Peyer's patch (tissue), 4 donors: ENCODE measurements around the gene ZC3HAV1. TPM values are rescaled to one million over a fixed set of nuclear protein-coding genes. Genes with fewer than 3 reads are reported as not detected.
"Not testable (repeated sequence)": the region's sequence is repeated elsewhere in the genome, so short reads cannot be mapped to it uniquely, and the experiment has no call there.

ENCODE experiments used
- DNase-seq, 3 donors: peaks; one replicate each; pipeline ENCODE4 v3.0.0-alpha.2; 2017 to 2019
- H3K27ac ChIP-seq, 4 donors: fragments of 200-600 bp; sonication (generic); one replicate each; pipeline ENCODE4 v1.5.1; 2016 to 2019
- H3K27me3 ChIP-seq, 2 donors: fragments of 200-600 bp; sonication (generic); one replicate each; pipeline ENCODE4 v1.5.1; 2019
- H3K36me3 ChIP-seq, 3 donors: fragments of 200-600 bp; sonication (generic); one replicate each; pipeline ENCODE4 v1.5.1; 2016 to 2019
- H3K4me1 ChIP-seq, 4 donors: fragments of 200-600 bp; sonication (generic); one replicate each; pipeline ENCODE4 v1.5.1; 2016 to 2019
- H3K4me3 ChIP-seq, 4 donors: fragments of 200-600 bp; sonication (generic); 1 replicate in 3 of 4; 2 replicates in 1 of 4; pipeline ENCODE4 v1.5.1; 2016 to 2019; ENCODE audit warnings: mild to moderate bottlenecking in 1 of 4
- H3K9me3 ChIP-seq, 4 donors: fragments of 200-600 bp; sonication (generic); one replicate each; pipeline ENCODE4 v1.5.1; 2016 to 2019; ENCODE audit warnings: mild to moderate bottlenecking in 1 of 4
- POLR2A ChIP-seq, 2 donors: fragments of 450-650 bp; IDR thresholded peaks; one replicate each; pipeline ENCODE4 v1.5.1; 2017; ENCODE audit warnings: antibody characterized with exemption in 2 of 2, mild to moderate bottlenecking in 2 of 2, moderate library complexity in 2 of 2
- total RNA-seq, 4 donors: library from RNA; depleted of rRNA; stranded (reverse); fragments of >200 nt; gene quantifications; one replicate each; pipeline ENCODE4 v1.1.0, GENCODE V29; 2016
- TF ChIP-seq, protein P1 (sequence below), 6 experiments: fragments of 450-650 bp in 4 of 6; fragments of 200-600 bp in 2 of 6; sonication (generic) in 1 of 6; IDR thresholded peaks; one replicate each; pipeline ENCODE4 v1.5.1; 2017 to 2019; ENCODE audit warnings: antibody characterized with exemption in 6 of 6, mild to moderate bottlenecking in 3 of 6, moderate library complexity in 1 of 6

ZC3HAV1 gene
- total RNA-seq, 4 donors from 2014 or later: 23.5 to 42.1 (median 32.7) TPM

DNA sequence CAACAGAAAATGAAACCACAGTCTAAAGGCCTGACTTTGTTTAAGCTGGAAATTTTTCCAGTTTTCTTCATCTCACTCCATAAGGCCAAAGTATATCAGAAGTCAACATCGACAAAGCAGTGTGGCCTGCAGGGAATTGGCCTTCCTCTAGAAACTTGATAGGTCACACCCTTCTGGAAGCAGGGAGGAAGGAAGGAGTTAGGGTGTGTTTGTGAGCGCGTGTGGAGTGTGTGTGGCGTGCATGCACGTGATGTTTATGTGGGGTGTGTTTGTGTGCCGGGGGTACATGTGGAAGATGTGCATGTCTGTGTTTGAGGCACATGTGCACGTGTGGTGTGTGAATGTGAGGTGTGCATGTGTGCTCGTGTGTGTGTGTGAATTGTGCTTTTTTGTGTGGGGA lies 28.6 kb downstream of the ZC3HAV1 start:
- H3K4me3 ChIP-seq: no peak overlapping the region
- TF ChIP-seq, protein P1, sequence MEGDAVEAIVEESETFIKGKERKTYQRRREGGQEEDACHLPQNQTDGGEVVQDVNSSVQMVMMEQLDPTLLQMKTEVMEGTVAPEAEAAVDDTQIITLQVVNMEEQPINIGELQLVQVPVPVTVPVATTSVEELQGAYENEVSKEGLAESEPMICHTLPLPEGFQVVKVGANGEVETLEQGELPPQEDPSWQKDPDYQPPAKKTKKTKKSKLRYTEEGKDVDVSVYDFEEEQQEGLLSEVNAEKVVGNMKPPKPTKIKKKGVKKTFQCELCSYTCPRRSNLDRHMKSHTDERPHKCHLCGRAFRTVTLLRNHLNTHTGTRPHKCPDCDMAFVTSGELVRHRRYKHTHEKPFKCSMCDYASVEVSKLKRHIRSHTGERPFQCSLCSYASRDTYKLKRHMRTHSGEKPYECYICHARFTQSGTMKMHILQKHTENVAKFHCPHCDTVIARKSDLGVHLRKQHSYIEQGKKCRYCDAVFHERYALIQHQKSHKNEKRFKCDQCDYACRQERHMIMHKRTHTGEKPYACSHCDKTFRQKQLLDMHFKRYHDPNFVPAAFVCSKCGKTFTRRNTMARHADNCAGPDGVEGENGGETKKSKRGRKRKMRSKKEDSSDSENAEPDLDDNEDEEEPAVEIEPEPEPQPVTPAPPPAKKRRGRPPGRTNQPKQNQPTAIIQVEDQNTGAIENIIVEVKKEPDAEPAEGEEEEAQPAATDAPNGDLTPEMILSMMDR (IDR thresholded peaks at IDR 0.05): no peak
- no peak for TF ChIP-seq POLR2A (IDR thresholded peaks at IDR 0.05)
- H3K27ac ChIP-seq: no peak overlapping the region
- no peaks in the 10 kb centered on the region for H3K4me1 ChIP-seq
- DNase-seq: no peak
- H3K36me3 ChIP-seq: peaks cover 0 to 98% (median 5%) of the 10 kb centered on the region in 3 donors
- H3K27me3 ChIP-seq: no peaks in the 10 kb centered on the region
- H3K9me3 ChIP-seq: no peaks in the 10 kb centered on the region

DNA sequence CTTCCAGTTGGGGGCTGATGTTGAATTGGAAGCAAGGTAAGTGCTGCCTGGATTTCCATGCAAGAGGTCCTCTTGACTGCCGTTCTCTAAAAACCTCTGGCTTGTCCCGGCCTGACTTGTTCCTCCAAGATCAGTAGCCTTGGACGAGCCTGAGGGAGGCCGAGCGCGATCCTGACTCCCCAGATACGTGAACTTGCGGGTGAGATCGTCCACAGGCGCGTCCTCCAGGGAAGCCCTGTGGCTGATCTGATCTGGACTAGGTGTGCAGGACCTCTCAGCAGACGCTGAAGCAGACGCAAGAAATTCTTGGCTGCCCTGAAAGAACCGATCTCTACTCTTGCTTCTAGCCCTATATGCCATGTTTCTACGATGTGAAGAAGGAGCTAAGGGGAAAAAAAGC lies 29.7 kb downstream of the ZC3HAV1 start:
- no peaks in the 10 kb centered on the region for H3K4me1 ChIP-seq
- H3K36me3 ChIP-seq: peaks cover 0 to 96% (median 5%) of the 10 kb centered on the region in 3 donors
- no peak for DNase-seq
- no peaks in the 10 kb centered on the region for H3K27me3 ChIP-seq
- no peak overlapping the region for H3K27ac ChIP-seq
- TF ChIP-seq, protein P1 (IDR thresholded peaks at IDR 0.05): no peak
- TF ChIP-seq POLR2A (IDR thresholded peaks at IDR 0.05): no peak
- no peaks in the 10 kb centered on the region for H3K9me3 ChIP-seq
- H3K4me3 ChIP-seq: no peak overlapping the region

DNA sequence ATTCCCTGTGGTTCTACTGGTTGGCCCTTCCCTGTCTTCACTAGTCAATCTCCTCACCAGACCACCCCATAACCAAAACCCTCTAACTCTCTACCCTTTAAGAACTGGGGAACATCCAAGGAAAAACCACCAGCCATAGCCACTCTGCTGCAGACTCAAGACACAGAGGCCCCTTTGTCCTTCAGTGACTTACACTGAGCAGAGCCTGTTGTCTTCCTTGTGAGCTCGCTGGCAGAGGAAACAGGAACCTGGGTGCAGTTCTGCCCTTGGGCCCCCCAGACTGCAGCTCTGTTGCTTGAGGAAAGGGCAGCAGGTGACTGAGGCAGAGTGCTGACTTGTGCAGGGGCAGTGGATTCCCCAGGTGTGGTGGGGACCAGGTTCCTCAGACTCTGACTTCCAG lies 30.6 kb downstream of the ZC3HAV1 start:
- Histone ChIP-seq H3K27me3 (no peaks in the 10 kb centered on the region), H3K36me3 (peaks cover 0 to 91% (median 5%) of the 10 kb centered on the region in 3 donors), H3K27ac (no peak overlapping the region), H3K4me3 (no peak overlapping the region), H3K4me1 (no peaks in the 10 kb centered on the region), H3K9me3 (no peaks in the 10 kb centered on the region)
- TF ChIP-seq, protein P1 (IDR thresholded peaks at IDR 0.05): no peak
- TF ChIP-seq POLR2A (IDR thresholded peaks at IDR 0.05): no peak
- no peak for DNase-seq

DNA sequence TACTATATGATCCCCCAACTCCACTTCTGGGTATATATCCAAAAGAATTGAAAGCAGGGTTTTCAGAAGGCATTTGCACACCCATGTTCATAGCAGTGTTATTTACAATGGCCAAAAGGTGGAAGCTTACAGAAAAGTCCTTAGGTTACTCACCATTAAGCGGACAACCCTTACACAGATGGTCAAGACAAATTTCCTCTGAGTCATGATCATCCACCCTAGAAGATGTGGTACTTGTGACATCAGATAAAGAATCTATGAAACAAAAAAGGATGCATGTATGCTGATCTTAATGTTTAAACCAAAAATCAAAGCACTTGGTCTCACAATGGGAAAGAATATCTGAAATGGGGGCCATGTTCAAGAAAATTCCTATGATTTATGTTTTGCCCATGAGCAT lies 31.1 kb downstream of the ZC3HAV1 start:
- no peak for DNase-seq
- no peak overlapping the region for H3K27ac ChIP-seq
- H3K4me3 ChIP-seq: no peak overlapping the region
- H3K27me3 ChIP-seq: no peaks in the 10 kb centered on the region
- no peaks in the 10 kb centered on the region for H3K4me1 ChIP-seq
- TF ChIP-seq, protein P1 (IDR thresholded peaks at IDR 0.05): no peak
- H3K36me3 ChIP-seq: peaks cover 0 to 91% (median 5%) of the 10 kb centered on the region in 3 donors
- H3K9me3 ChIP-seq: no peaks in the 10 kb centered on the region

DNA sequence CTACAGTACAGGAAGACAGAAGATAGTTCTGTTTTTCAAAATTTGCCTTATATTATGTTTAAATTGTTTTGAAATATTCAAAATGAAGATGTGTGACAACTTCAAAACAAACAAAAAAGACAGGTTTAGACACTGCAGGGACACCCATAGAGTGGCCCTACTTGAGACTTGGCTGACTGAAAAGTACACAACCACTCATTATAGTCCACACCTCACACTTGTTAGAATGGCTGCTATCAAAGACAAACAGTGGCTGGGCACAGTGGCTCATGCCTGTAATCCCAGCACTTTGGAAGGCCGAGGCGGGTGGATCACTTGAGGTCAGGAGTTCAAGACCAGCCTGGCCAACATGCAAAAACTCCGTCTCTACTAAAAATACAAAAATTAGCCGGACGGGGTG lies 31.8 kb downstream of the ZC3HAV1 start:
- H3K4me3 ChIP-seq, H3K9me3 ChIP-seq, H3K4me1 ChIP-seq, H3K27me3 ChIP-seq, H3K27ac ChIP-seq, DNase-seq: not testable (repeated sequence)
- peaks cover 0 to 91% (median 5%) of the 10 kb centered on the region in 3 donors for H3K36me3 ChIP-seq

DNA sequence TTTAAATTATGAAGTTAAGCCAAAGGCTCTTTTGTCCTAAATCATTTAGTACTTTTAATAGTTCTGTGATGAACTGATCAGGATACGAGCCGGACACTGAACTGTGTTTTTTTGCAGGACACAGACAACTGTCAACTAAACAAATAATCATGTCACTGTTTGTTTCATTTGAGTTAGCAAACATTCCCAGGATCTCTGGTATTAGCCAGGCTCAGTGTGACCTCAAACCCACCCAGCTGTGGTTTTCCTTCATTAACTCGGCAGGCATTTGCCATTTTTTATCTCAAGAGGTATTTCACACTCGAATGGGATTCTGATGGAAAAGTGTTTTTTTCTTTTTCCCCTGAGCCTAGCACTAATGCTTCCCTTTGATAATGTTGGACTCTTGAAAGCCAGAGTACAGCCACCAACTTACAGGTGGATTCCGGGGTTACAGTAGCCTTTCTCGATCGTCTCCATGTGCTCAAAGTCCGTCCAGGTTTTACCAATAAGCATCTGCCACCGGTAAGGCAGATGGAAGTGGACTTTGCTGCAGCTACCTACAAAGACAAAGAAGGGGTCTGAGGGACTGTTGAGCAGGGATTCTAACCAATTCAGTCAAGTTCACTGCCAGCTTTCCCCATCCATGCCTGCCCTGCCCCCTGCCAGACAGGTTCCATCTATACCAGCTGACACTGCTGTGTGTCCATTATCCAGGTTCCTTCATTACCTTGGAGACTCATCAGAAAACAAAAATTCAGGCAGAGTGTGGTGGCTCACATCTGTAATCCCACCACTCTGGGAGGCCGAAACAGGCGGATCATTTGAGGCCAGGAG lies 33.4 kb downstream of the ZC3HAV1 start:
- Histone ChIP-seq H3K27me3 (no peaks in the 10 kb centered on the region), H3K4me3 (no peak overlapping the region), H3K27ac (no peak overlapping the region), H3K36me3 (peaks cover 0 to 93% (median 0%) of the 10 kb centered on the region in 3 donors), H3K9me3 (no peaks in the 10 kb centered on the region), H3K4me1 (no peaks in the 10 kb centered on the region)
- DNase-seq: no peak
- TF ChIP-seq, protein P1 (IDR thresholded peaks at IDR 0.05): no peak
- TF ChIP-seq POLR2A (IDR thresholded peaks at IDR 0.05): no peak
